ENCODE measurements around the gene DHX34. TPM values are rescaled to one million over a fixed set of nuclear protein-coding genes. Genes with fewer than 3 reads are reported as not detected.

The DHX34 gene
- total and polyA plus RNA-seq, 4 donors: 3.1 to 11.6 (median 6.1) TPM

GRCh38 chr19:47378246-47378645 lies 29.1 kb downstream of the DHX34 start:
- Histone ChIP-seq H3K27ac (ENCODE audit: low read depth in 1 of 2, low read length in 2 of 2) (no peak overlapping the region), H3K27me3 (ENCODE audit: control insufficient read depth in 4 of 4, insufficient read depth in 4 of 4, low read length in 3 of 4) (no peaks in the 10 kb centered on the region), H3K9me3 (ENCODE audit: control insufficient read depth in 4 of 4, low read length in 3 of 4) (no peaks in the 10 kb centered on the region), H3K4me3 (ENCODE audit: low read depth in 1 of 3, low read length in 3 of 3) (no peak overlapping the region), H3K9ac (ENCODE audit: low read depth in 1 of 2, low read length in 2 of 2) (no peak overlapping the region), H3K36me3 (ENCODE audit: control insufficient read depth in 4 of 4, insufficient read depth in 3 of 4, low read depth in 1 of 4, low read length in 3 of 4) (peaks cover 13 to 62% (median 26%) of the 10 kb centered on the region in 4 donors), H3K4me1 (ENCODE audit: control insufficient read depth in 4 of 4, insufficient read depth in 4 of 4, low read length in 3 of 4) (peaks cover 7 to 16% (median 12%) of the 10 kb centered on the region in 4 donors)
- TF ChIP-seq FOXA2 (IDR thresholded peaks at IDR 0.05) (no peak), EGR1 (IDR thresholded peaks at IDR 0.05; ENCODE audit: low read depth in 2 of 2) (no peak), RXRA (IDR thresholded peaks at IDR 0.05) (no peak), FOXA1 (IDR thresholded peaks at IDR 0.05) (no peak), JUND (IDR thresholded peaks at IDR 0.05) (no peak), SP1 (IDR thresholded peaks at IDR 0.05) (no peak), CTCF (IDR thresholded peaks at IDR 0.05; ENCODE audit: low read depth, low read length, missing input control) (no peak), TAF1 (conservative IDR thresholded peaks at IDR 0.05) (no peak)
- 93% methylated on average over 11 of the region's 11 CpGs for WGBS
- no peak for DNase-seq (ENCODE audit: low spot score)

GRCh38 chr19:47379381-47379938 lies 30.3 kb downstream of the DHX34 start:
- H3K4me1 ChIP-seq (ENCODE audit: control insufficient read depth in 4 of 4, insufficient read depth in 4 of 4, low read length in 3 of 4): peaks cover 7 to 16% (median 12%) of the 10 kb centered on the region in 4 donors
- no peak overlapping the region for H3K9ac ChIP-seq (ENCODE audit: low read depth in 1 of 2, low read length in 2 of 2)
- DNase-seq (ENCODE audit: low spot score): no peak
- TF ChIP-seq HNF4A (conservative IDR thresholded peaks at IDR 0.05) (no peak), RAD21 (IDR thresholded peaks at IDR 0.05) (no peak), GABPA (IDR thresholded peaks at IDR 0.05 in 1 of 2, conservative IDR thresholded peaks at IDR 0.05 in 1 of 2) (no peak), CTCF (IDR thresholded peaks at IDR 0.05; ENCODE audit: low read depth, low read length, missing input control) (no peak), MAX (IDR thresholded peaks at IDR 0.05) (no peak), RXRA (IDR thresholded peaks at IDR 0.05) (no peak), EGR1 (IDR thresholded peaks at IDR 0.05; ENCODE audit: low read depth in 2 of 2) (no peak), SP1 (IDR thresholded peaks at IDR 0.05) (no peak), TAF1 (conservative IDR thresholded peaks at IDR 0.05) (no peak), FOXA1 (IDR thresholded peaks at IDR 0.05) (no peak), JUND (IDR thresholded peaks at IDR 0.05) (no peak), YY1 (IDR thresholded peaks at IDR 0.05) (no peak), REST (IDR thresholded peaks at IDR 0.05) (no peak), ZBTB33 (IDR thresholded peaks at IDR 0.05) (no peak), FOXA2 (IDR thresholded peaks at IDR 0.05) (no peak), ATF3 (IDR thresholded peaks at IDR 0.05) (no peak), HNF4G (IDR thresholded peaks at IDR 0.05) (no peak), NR2F2 (IDR thresholded peaks at IDR 0.05) (no peak)
- no peak overlapping the region for H3K27ac ChIP-seq (ENCODE audit: low read depth in 1 of 2, low read length in 2 of 2)
- H3K9me3 ChIP-seq (ENCODE audit: control insufficient read depth in 4 of 4, low read length in 3 of 4): no peaks in the 10 kb centered on the region
- WGBS: 98% methylated on average over 23 of the region's 23 CpGs
- H3K4me3 ChIP-seq (ENCODE audit: low read depth in 1 of 3, low read length in 3 of 3): no peak overlapping the region
- H3K36me3 ChIP-seq (ENCODE audit: control insufficient read depth in 4 of 4, insufficient read depth in 3 of 4, low read depth in 1 of 4, low read length in 3 of 4): peaks cover 12 to 52% (median 21%) of the 10 kb centered on the region in 4 donors
- H3K27me3 ChIP-seq (ENCODE audit: control insufficient read depth in 4 of 4, insufficient read depth in 4 of 4, low read length in 3 of 4): no peaks in the 10 kb centered on the region
